ENCODE measurements around the gene MMP24OS. TPM values are rescaled to one million over a fixed set of nuclear protein-coding genes. Genes with fewer than 3 reads are reported as not detected.
A peak's percentile ranks its signal among the peaks of the same experiment; 100 is the strongest.

The MMP24OS gene
- total and polyA plus RNA-seq, 2 donors (not counting 1 experiment from before 2014, with no cell fraction given) = 36.3 to 57.0 TPM

GRCh38 chr20:35290186-35290886 is 12.4 kb upstream of the MMP24OS start:
- intact Hi-C loops (cut with micrococcal nuclease) = no loop called here
- no peak overlapping the region for H3K4me3 ChIP-seq (ENCODE audit: control extremely low read depth in 1 of 5, extremely low read depth in 1 of 5, insufficient read depth in 1 of 5, low read depth in 2 of 5, low read length in 4 of 5)
- peaks cover 7% of the 10 kb centered on the region for H3K4me1 Mint-ChIP-seq
- H2AFZ ChIP-seq (ENCODE audit: insufficient read depth, low read depth, low read length, poor library complexity, severe bottlenecking) = no peak overlapping the region
- H3K27me3 ChIP-seq (replicated peaks in 1 of 4; ENCODE audit: control extremely low read depth in 1 of 4, control insufficient read depth in 3 of 4, insufficient read depth in 4 of 4, low read length in 3 of 4) = peaks cover 0 to 6% (median 3%) of the 10 kb centered on the region in 4 experiments
- no peak overlapping the region for H3K9ac ChIP-seq (ENCODE audit: low read length)
- no peak overlapping the region for H3K27ac Mint-ChIP-seq
- TF ChIP-seq EZH2 (IDR thresholded peaks at IDR 0.05; ENCODE audit: borderline replicate concordance, insufficient read depth, low read depth, low read length, poor library complexity, severe bottlenecking) (no peak), CTCF (IDR thresholded peaks at IDR 0.05) (no peak)
- H3K9me3 Mint-ChIP-seq (ENCODE audit: insufficient read depth) = no peaks in the 10 kb centered on the region
- ChIA-PET CTCF (interaction anchor here (0.8 to 5.3 kb wide), 3 partner anchors 14 to 35 kb away, joined by 3 to 20 read pairs (median 3); no protein-coding TSS in a partner anchor), POLR2A (no interaction called here)
- ATAC-seq (ENCODE audit: low read depth) = no peak
- no peaks in the 10 kb centered on the region for H4K20me1 ChIP-seq (ENCODE audit: control insufficient read depth, insufficient read depth, low read length, poor library complexity, severe bottlenecking)
- H3K27me3 Mint-ChIP-seq = peaks cover 18% of the 10 kb centered on the region
- H3K4me3 Mint-ChIP-seq = no peak overlapping the region
- WGBS (ENCODE audit: insufficient coverage) = 87% methylated on average over 5 of the region's 7 CpGs
- H3K9me3 ChIP-seq (ENCODE audit: control extremely low read depth in 1 of 3, control insufficient read depth in 2 of 3, insufficient read depth in 1 of 3, low read length in 2 of 3) = no peaks in the 10 kb centered on the region
- H3K4me1 ChIP-seq (ENCODE audit: control insufficient read depth in 2 of 2, insufficient read depth in 2 of 2, low read length in 2 of 2) = no peaks in the 10 kb centered on the region
- H3K79me2 ChIP-seq (ENCODE audit: control insufficient read depth, insufficient read depth, low read length) = no peaks in the 10 kb centered on the region
- no peaks in the 10 kb centered on the region for H3K36me3 ChIP-seq (replicated peaks in 1 of 2; ENCODE audit: control extremely low read depth in 1 of 2, control insufficient read depth in 1 of 2, extremely low read depth in 1 of 2, insufficient read depth in 2 of 2, low read length in 1 of 2)
- no peak overlapping the region for H3K27ac ChIP-seq (ENCODE audit: low read length in 2 of 2)
- no peak overlapping the region for H3K4me2 ChIP-seq (replicated peaks; ENCODE audit: low read depth, low read length, poor library complexity, severe bottlenecking)
- no peak for DNase-seq

- Histone ChIP-seq H3K9ac (ENCODE audit: low read length) (no peak overlapping the region), H3K9me3 (ENCODE audit: control extremely low read depth in 1 of 3, control insufficient read depth in 2 of 3, insufficient read depth in 1 of 3, low read length in 2 of 3) (no peaks in the 10 kb centered on the region), H4K20me1 (ENCODE audit: control insufficient read depth, insufficient read depth, low read length, poor library complexity, severe bottlenecking) (peaks cover 9% of the 10 kb centered on the region), H3K4me3 (ENCODE audit: control extremely low read depth in 1 of 5, extremely low read depth in 1 of 5, insufficient read depth in 1 of 5, low read depth in 2 of 5, low read length in 4 of 5) (no peak overlapping the region), H3K4me2 (replicated peaks; ENCODE audit: low read depth, low read length, poor library complexity, severe bottlenecking) (no peak overlapping the region), H3K79me2 (ENCODE audit: control insufficient read depth, insufficient read depth, low read length) (peaks cover 9% of the 10 kb centered on the region), H2AFZ (ENCODE audit: insufficient read depth, low read depth, low read length, poor library complexity, severe bottlenecking) (no peak overlapping the region), H3K27ac (ENCODE audit: low read length in 2 of 2) (no peak overlapping the region), H3K27me3 (replicated peaks in 1 of 4; ENCODE audit: control extremely low read depth in 1 of 4, control insufficient read depth in 3 of 4, insufficient read depth in 4 of 4, low read length in 3 of 4) (peaks cover 0 to 5% (median 3%) of the 10 kb centered on the region in 4 experiments), H3K36me3 (replicated peaks in 1 of 2; ENCODE audit: control extremely low read depth in 1 of 2, control insufficient read depth in 1 of 2, extremely low read depth in 1 of 2, insufficient read depth in 2 of 2, low read length in 1 of 2) (no peaks in the 10 kb centered on the region), H3K4me1 (ENCODE audit: control insufficient read depth in 2 of 2, insufficient read depth in 2 of 2, low read length in 2 of 2) (peaks cover 9 to 13% of the 10 kb centered on the region in 2 donors)
- peaks cover 19% of the 10 kb centered on the region for H3K4me1 Mint-ChIP-seq
- peaks cover 5% of the 10 kb centered on the region for H3K27me3 Mint-ChIP-seq
- H3K4me3 Mint-ChIP-seq = no peak overlapping the region
- ChIA-PET POLR2A (no interaction called here), CTCF (interaction anchor here (5.3 kb wide), 1 partner anchor 16 kb away, joined by 20 read pairs; no protein-coding TSS in a partner anchor)
- intact Hi-C loops (cut with micrococcal nuclease) = no loop called here
- H3K9me3 Mint-ChIP-seq (ENCODE audit: insufficient read depth) = no peaks in the 10 kb centered on the region
- 92% methylated on average over 10 of the region's 19 CpGs for WGBS (ENCODE audit: insufficient coverage)
- no peak for ATAC-seq (ENCODE audit: low read depth)
- DNase-seq = no peak
- H3K27ac Mint-ChIP-seq = peak overlapping the region; percentile 10
- TF ChIP-seq EZH2 (IDR thresholded peaks at IDR 0.05; ENCODE audit: borderline replicate concordance, insufficient read depth, low read depth, low read length, poor library complexity, severe bottlenecking) = no peak
- TF ChIP-seq CTCF (IDR thresholded peaks at IDR 0.05) = no peak
These were observed 10.6 kb upstream of the MMP24OS start for GRCh38 chr20:35288325-35289060.

All from B cell (primary cell).